MG63 (cell line): ENCODE results near the gene MARCHF9. TPM values are rescaled to one million over a fixed set of nuclear protein-coding genes. Genes with fewer than 3 reads are reported as not detected.

Source experiments
- DNase-seq: peaks from one replicate; pipeline ENCODE4 v3.0.0-alpha.2; 2020
- H3K27me3 ChIP-seq: fragments of 250-450 bp; sonication (Bioruptor Pico); 2 replicates; pipeline ENCODE4 v1.5.1; 2020; ENCODE audit warnings: mild to moderate bottlenecking, moderate library complexity
- H3K36me3 ChIP-seq: fragments of 250-450 bp; sonication (Bioruptor Pico); 2 replicates; pipeline ENCODE4 v1.5.1; 2020; ENCODE audit warnings: mild to moderate bottlenecking, moderate library complexity
- H3K4me3 ChIP-seq: fragments of 250-450 bp; sonication (Bioruptor Pico); 2 replicates; pipeline ENCODE4 v1.5.1; 2020; ENCODE audit warnings: mild to moderate bottlenecking, moderate library complexity
- H3K9me3 ChIP-seq: fragments of 250-450 bp; sonication (Bioruptor Pico); 2 replicates; pipeline ENCODE4 v1.5.1; 2020; ENCODE audit warnings: mild to moderate bottlenecking, moderate library complexity
- total RNA-seq: library from RNA; depleted of rRNA; stranded (reverse); fragments of >200 nt; shearing (Covaris generic); gene quantifications from 2 replicates; pipeline ENCODE4 v1.2.3, GENCODE V29; 2014; ENCODE audit warnings: low replicate concordance

Gene MARCHF9
- total RNA-seq, 1 experiment from 2014 or later, result 4.9 TPM

DNA sequence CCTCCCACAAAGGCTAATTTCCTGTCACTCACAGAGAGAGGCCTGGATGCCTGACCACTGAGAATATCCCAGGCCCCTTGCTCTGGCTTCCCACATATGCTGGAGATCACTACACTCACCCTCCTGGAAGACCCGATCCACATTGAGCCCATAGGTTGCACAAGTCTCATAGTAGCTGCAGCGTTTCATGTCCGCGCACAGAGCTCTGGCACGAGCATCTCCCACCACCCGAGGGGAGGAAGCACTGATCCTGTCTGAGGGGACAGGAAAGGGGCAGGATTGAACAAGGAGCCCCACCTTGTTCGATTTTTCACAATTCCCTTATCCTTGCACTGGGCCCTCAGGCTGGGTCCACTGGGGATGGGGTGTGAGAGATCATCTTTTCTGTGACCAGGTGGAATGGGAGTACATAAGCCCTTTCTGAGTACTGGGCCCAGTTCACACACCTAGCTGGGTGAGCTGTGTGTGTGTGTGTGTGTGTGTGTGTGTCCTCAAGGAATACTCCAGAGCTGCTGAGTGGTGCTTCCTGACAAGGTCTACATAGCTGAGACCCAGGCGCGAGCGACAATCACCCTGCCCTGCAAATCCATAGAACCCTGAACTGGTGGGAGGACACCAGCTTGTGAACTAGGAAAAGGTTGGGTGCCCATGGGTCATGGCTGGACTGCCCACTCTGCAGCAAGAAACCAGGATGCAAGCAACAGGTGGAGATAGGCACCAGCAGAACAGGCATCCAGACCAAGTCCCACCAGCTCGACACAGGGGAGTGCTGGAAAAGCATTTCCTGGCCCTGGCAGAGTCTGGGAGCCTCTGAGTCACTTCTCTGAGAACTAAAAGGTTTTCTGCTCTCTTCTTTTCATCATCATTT lies 21.9 kb upstream of the MARCHF9 start:
- Histone ChIP-seq H3K36me3 (no peaks in the 10 kb centered on the region), H3K9me3 (no peaks in the 10 kb centered on the region), H3K4me3 (no peak overlapping the region), H3K27me3 (peaks cover 30% of the 10 kb centered on the region)
- DNase-seq, result no peak

GRCh38 chr12:57733928-57734327 lies 21.0 kb upstream of the MARCHF9 start:
- Histone ChIP-seq H3K27me3 (peaks cover 33% of the 10 kb centered on the region), H3K9me3 (no peaks in the 10 kb centered on the region), H3K36me3 (no peaks in the 10 kb centered on the region), H3K4me3 (no peak overlapping the region)
- no peak for DNase-seq

DNA sequence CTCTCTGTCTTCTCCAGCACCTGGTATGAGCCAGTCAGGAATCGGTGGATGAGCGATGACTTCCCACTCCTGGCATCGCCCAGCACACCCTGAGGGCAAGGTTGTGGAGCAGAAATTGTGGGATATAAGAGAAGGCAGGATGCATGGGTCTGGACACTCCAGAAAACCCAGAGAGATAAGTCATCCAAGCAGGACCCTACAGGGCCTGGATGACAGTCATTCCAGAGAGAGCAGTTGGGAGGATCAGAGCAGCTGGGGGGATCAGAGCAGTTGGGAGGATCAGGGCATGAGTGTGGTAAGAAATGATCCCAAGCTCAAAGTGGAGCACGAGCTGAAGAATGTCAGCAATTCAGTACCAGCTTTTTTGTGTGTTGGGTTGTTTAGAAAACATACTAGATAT lies 20.3 kb upstream of the MARCHF9 start:
- H3K36me3 ChIP-seq, result no peaks in the 10 kb centered on the region
- H3K27me3 ChIP-seq, result peaks cover 40% of the 10 kb centered on the region
- no peaks in the 10 kb centered on the region for H3K9me3 ChIP-seq
- DNase-seq, result no peak
- H3K4me3 ChIP-seq, result no peak overlapping the region

- no peak overlapping the region for H3K4me3 ChIP-seq
- H3K36me3 ChIP-seq, result no peaks in the 10 kb centered on the region
- H3K9me3 ChIP-seq, result no peaks in the 10 kb centered on the region
- no peak for DNase-seq
- peaks cover 43% of the 10 kb centered on the region for H3K27me3 ChIP-seq
These were observed 19.6 kb upstream of the MARCHF9 start for GRCh38 chr12:57735198-57735855.

- H3K27me3 ChIP-seq, result peaks cover 43% of the 10 kb centered on the region
- no peaks in the 10 kb centered on the region for H3K36me3 ChIP-seq
- peak; percentile 49 for DNase-seq
- no peaks in the 10 kb centered on the region for H3K9me3 ChIP-seq
- peak overlapping the region; percentile 17 for H3K4me3 ChIP-seq
These were observed 18.8 kb upstream of the MARCHF9 start for GRCh38 chr12:57735952-57736740.

GRCh38 chr12:57736741-57737466 lies 18.0 kb upstream of the MARCHF9 start:
- Histone ChIP-seq H3K27me3 (peaks cover 43% of the 10 kb centered on the region), H3K36me3 (no peaks in the 10 kb centered on the region)
- no peak for DNase-seq

GRCh38 chr12:57737467-57738460 lies 17.1 kb upstream of the MARCHF9 start:
- no peak overlapping the region for H3K4me3 ChIP-seq
- H3K9me3 ChIP-seq, result no peaks in the 10 kb centered on the region
- no peak for DNase-seq
- H3K27me3 ChIP-seq, result peaks cover 43% of the 10 kb centered on the region
- no peaks in the 10 kb centered on the region for H3K36me3 ChIP-seq

More at GRCh38 chr12:57736741-57737466, 18.0 kb upstream of the MARCHF9 start:
- no peaks in the 10 kb centered on the region for H3K9me3 ChIP-seq
- H3K4me3 ChIP-seq, result no peak overlapping the region

DNA sequence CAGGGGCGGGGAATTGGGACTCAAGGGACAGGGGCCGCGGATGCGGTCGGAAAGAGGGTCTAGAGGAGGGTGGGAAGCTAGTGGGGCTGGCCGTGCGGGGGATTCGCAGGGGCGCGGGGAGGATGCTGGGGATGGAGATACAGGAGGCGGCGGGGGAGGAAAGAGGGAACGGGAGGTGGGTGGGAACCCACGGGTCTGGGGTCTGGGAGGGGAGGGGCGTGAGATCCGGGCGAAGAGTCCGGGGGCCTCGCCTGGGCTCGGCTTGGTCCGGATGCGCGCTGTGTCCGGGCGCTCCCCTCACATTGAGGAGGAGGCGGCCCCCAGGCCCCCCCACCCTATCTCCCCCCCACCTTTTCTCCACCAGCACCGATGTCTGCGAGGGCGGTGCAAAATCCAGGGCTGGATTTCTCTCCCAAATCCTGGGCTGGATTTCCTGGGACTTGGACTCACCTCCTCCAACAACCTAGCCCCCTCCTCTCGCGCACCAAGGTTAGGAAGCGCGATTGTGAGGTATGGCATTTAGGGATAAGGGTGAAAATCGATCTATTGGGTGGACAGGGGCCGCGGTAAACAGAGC lies 16.2 kb upstream of the MARCHF9 start, which contains the start of gene AGAP2:
Gene AGAP2 (minus strand): TSS at position 82 of the 577 bp plus-strand sequence. CDS start 496 bp downstream, outside the sequence.
- Histone ChIP-seq H3K9me3 (no peaks in the 10 kb centered on the region), H3K36me3 (no peaks in the 10 kb centered on the region), H3K4me3 (no peak within 1 kb of the TSS), H3K27me3 (peaks cover 43% of the 10 kb centered on the region)
- no peak for DNase-seq

DNA sequence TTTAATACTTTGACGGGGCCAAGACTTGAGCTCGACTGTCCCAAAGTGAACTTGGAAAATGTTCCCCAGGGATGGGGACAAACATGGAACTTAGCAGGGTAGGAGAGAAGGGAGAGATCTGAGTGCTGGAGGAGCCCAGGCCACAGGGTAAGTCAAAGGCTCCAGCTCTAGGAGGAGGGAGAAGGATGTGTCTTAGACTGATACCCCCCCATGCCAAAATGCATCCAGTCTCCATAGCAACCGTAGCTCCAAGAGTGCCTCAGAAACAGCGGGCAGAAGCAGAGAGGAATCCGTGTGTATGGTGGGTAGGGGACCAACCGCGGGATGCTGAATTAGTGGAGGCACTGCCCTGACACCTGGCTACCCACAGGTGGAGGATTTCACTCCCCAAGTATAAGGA lies 15.5 kb upstream of the MARCHF9 start:
- peaks cover 43% of the 10 kb centered on the region for H3K27me3 ChIP-seq
- DNase-seq, result no peak
- H3K4me3 ChIP-seq, result no peak overlapping the region
- no peaks in the 10 kb centered on the region for H3K9me3 ChIP-seq
- no peaks in the 10 kb centered on the region for H3K36me3 ChIP-seq

GRCh38 chr12:57739914-57740538 lies 14.9 kb upstream of the MARCHF9 start:
- no peaks in the 10 kb centered on the region for H3K9me3 ChIP-seq
- H3K36me3 ChIP-seq, result 0 out of 2 replicates have a peak, but pooled peaks cover 1% of the 10 kb centered on the region
- H3K27me3 ChIP-seq, result peaks cover 43% of the 10 kb centered on the region
- no peak for DNase-seq
- H3K4me3 ChIP-seq, result no peak overlapping the region

GRCh38 chr12:57740656-57741412 lies 14.1 kb upstream of the MARCHF9 start:
- peaks cover 5% of the 10 kb centered on the region; the same call in 1 of the 2 replicates for H3K36me3 ChIP-seq
- peaks cover 35% of the 10 kb centered on the region for H3K27me3 ChIP-seq
- H3K9me3 ChIP-seq, result no peaks in the 10 kb centered on the region
- H3K4me3 ChIP-seq, result no peak overlapping the region
- DNase-seq, result no peak

DNA sequence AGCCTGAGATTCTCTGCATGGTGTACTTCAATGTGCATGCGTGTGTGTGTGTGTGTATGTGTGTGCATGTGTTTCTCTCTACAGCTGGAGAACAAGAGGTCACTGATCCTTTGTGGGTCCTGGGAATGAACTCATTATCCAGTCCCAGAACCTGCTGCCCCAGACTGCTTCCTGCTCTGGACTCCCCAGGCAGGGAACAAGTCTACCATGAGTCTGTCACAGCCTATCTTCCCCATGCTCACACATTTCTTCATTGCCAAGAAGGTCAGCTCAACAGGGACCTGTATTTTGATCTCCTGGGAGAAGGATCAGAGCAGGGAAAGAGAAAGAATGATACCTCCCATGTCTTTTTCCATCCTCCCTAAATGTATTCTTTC lies 13.5 kb upstream of the MARCHF9 start:
- no peaks in the 10 kb centered on the region for H3K9me3 ChIP-seq
- no peak overlapping the region for H3K4me3 ChIP-seq
- peaks cover 29% of the 10 kb centered on the region for H3K27me3 ChIP-seq
- DNase-seq, result no peak
- H3K36me3 ChIP-seq, result peaks cover 5% of the 10 kb centered on the region; the same call in 1 of the 2 replicates

DNA sequence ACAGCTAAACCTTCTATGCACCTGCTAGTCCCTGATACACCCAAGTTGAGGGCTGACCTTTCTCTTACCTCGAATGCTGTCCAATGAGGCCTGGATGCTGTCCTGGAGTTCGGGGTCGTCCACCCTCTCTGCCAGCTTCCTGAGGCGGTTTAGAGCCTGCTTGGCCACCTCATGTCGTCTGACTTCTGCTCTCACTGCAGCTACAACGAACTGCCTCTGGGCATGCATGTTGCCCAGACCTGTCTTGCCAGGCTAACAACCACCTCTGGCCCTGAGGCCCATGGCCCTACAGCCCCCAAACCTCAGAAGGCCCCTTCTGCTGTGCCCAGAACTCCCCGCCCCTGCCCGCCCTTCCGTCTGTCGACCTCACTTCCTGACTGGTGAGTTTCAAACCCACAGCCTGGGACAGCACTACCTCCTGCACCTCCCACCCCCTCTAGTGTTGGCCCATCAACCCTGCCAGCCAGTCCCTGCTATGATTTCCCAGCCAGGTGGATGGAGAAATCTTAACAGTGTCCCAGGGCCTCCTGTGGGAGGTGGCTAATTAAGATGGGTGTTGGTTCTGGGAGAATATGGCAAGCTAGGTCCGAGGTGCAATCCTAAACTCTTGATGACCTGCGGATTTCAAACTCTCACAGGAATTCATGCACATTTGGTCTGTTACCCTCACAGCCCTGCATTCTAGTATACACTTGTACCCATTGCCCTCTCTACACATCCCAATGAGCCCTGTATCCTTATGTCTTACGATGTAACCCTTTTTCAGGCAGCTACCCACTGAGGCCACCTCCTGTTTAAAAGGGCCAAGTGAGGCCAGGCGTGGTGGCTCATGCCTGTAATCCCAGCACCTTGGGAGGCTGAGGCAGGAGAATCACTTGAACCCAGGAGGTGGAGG lies 12.8 kb upstream of the MARCHF9 start:
- no peaks in the 10 kb centered on the region for H3K9me3 ChIP-seq
- peaks cover 22% of the 10 kb centered on the region for H3K27me3 ChIP-seq
- H3K36me3 ChIP-seq, result peaks cover 5% of the 10 kb centered on the region; the same call in 1 of the 2 replicates
- DNase-seq, result no peak
- no peak overlapping the region for H3K4me3 ChIP-seq
